GM18526 (cell line): ENCODE results near the gene BAZ1B.

Source experiments
- POLR2A ChIP-seq: IDR thresholded peaks from 3 replicates; pipeline ENCODE4 v1.6.1; 2011; ENCODE audit not compliant: insufficient read length; ENCODE audit errors: extremely low read depth

The BAZ1B gene

DNA sequence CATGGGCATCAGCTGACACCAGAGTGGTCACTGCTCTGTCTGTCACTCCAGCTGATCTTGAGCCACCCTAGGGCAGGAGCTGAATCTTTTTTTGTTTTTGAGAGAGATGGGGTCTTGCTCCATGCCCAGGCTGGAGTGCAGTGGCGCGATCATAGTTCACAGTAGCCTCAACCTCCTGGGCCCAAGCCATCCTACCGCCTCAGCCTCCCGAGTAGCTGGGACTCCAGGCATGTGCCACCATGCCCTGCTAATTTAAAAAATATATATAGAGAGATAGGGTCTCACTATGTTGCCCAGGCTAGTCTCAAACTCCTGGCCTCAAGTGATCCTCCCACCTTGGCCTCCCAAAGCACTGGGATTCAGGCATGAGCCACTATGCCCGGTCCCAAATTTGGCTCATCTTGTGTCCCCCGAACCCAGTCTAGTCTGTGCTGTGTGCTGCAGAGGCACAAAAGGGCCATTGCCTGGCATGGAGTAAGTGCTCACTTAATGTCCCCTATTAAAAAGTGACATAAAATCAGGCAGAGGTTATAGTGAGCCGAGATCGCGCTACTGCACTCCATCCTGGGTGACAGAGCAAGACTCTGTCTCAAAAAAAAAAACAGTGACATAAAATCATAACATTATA lies 96.6 kb downstream of the BAZ1B start:
- no peak for TF ChIP-seq POLR2A

- no peak for TF ChIP-seq POLR2A
Observed at GRCh38 chr7:73424489-73424885, 97.6 kb downstream of the BAZ1B start.

- TF ChIP-seq POLR2A, result no peak
Observed at GRCh38 chr7:73423519-73424488, 98.3 kb downstream of the BAZ1B start.

GRCh38 chr7:73418113-73418703 lies 103.9 kb downstream of the BAZ1B start:
- no peak for TF ChIP-seq POLR2A

DNA sequence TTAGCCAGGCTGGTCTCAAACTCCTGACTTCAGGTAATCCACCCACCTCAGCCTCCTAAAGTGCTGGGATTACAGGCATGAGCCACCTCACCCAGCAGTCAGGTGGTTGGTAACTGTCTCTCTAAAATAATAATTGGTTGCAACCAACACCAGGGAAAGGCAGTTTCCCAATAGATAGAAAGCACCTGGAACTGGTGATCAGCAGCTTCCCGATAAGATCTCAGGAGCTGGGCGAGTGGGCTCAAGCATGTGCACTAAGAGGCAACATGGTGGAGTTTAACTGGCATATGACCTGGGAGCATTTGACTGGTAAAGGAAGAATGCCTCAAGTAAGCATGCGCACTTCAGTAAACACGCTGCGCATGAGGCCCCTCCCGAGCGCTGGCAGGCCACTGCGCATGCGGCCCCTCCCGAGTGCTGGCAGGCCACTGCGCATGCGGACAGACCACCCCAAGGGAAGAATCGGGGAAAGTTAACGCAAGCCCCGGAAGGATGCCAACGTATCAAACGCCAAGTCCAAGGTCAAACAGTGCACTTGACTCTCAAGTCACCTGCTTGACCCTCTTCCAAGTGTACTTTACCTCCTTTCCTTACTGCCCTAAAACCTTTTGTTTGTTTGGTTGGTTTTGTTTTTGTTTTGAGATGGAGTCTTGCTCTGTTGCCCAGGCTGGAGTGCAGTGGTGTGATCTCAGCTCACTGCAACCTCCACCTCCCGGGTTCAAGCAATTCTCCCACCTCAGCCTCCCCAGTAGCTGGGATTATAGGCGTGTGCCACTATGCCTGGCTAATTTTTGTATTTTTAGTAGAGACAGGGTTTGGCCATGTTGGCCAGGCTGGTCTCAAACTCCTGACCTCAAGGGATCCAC lies 122.7 kb downstream of the BAZ1B start:
- peak; percentile 36 for TF ChIP-seq POLR2A

DNA sequence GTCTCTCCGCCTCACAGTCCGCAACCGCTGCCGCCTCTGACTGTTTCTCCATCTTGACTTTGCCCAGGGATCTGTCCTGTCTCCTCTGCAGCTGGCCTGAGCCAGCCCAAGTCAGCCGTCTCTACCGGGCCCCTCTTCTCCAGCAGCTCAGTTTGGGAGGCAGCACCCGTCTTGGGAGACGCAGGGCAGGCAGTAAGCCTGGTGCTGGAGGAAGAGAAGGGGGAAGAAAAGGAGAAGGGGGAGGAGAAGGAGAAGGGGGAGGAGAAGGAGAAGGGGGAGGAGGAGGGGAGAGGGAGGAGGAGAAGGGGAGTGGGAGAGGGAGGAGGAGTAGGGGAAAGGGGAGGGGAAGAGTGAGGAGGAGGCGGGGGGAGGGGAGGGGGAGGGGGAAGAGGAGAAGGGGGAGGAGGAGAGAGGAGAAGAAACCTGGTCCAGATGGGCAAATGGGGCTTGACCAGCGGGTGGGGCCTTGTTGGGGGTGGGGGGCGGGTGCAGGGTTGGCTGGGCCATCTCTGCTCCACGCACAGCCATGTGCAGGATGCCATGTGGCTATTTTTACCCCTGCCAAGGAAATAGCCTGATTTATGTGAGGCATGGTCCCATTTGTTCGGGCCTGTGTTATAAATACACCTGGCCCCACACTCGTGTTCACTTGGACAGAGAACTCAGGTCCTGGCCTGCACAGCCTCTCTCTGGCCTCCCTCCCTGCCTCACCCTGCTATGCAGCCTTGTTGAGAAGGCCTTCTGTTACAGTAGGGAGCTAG lies 124.4 kb downstream of the BAZ1B start:
- TF ChIP-seq POLR2A, result no peak

DNA sequence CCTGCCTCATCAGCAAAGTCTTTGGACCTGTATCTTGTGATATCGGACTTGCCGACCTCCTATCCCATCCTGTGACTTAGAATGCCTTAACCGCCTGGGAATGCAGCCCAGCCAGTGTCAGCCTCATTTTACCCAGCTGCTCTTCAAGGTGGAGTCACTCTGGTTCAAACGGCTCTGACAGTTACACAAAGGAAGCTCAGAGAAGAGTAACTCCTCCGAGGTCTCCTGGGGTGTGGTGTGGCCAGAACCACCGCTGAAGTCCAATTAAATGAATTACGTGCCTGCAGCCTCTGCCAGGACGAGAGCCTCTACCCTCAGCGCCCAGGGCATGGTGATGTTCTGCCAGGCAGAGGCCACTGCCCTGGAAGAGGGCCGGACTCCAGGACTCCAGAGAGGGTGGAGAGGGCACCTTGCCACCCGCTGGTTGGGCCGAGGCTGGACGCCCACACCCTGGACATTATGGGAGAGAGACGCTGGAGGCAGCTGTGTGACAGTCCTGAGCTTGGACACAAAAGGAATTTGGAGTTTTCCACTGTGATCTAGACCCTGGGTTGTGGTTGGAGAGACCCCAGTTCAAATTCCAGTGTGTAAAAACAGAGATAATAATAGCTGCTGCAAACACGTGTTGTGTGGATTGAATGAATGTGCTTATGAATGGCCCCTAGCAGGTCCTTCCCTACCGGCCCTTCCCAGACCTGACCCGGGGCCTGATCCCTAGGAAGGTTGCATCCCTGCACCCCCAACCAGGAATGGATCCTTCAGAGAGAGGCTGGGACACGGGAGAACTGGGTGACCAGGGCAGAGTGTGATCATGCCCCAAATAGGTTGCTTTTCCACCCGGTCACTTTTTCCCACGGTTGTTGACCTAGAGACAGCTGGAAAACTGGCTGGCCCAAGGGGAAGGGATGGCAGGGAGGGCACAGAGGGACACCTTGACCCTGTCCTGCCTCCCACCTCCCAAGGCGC lies 126.3 kb downstream of the BAZ1B start:
- no peak for TF ChIP-seq POLR2A

DNA sequence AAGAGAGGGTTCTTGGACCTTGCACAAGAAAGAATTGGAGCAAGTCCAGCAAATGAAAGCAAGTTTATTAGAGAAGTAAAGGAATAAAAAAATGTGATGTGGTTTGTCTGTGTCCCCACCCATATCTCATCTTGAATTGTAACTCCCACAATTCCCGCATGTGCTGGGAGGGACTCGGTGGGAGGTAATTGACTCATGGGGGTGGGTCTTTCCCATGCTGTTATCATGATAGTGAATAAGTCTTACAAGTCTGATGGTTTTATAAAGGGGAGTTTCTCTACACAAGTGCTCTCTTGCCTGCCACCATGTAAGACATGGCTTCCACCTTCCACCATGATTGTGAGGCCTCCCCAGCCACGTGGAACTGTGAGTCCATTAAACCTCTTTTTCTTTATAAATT lies 127.7 kb downstream of the BAZ1B start:
- TF ChIP-seq POLR2A, result no peak

GRCh38 chr7:73391396-73391795 lies 130.7 kb downstream of the BAZ1B start:
- no peak for TF ChIP-seq POLR2A
